Type B pancreatic cell (in vitro differentiated cells): Measurements from ENCODE around the gene NTM. TPM values are rescaled to one million over a fixed set of nuclear protein-coding genes. Genes with fewer than 3 reads are reported as not detected.

Source experiments
- DNase-seq: peaks from one replicate; pipeline ENCODE4 v3.0.0; 2021; ENCODE audit warnings: mixed read lengths; ENCODE audit not compliant: unreplicated experiment; ENCODE audit errors: extremely low spot score
- H3K27ac Mint-ChIP-seq: 2 replicates; pipeline ENCODE4 v1.8.0; 2021; ENCODE audit warnings: mild to moderate bottlenecking, mixed read lengths
- H3K27me3 Mint-ChIP-seq: 2 replicates; pipeline ENCODE4 v1.8.0; 2021; ENCODE audit warnings: mixed read lengths
- H3K36me3 Mint-ChIP-seq: 2 replicates; pipeline ENCODE4 v1.8.0; 2021; ENCODE audit warnings: mixed read lengths
- H3K4me1 Mint-ChIP-seq: one replicate; pipeline ENCODE4 v1.8.0; 2021; ENCODE audit warnings: mixed read lengths; ENCODE audit not compliant: unreplicated experiment
- H3K4me3 Mint-ChIP-seq: 2 replicates; pipeline ENCODE4 v1.8.0; 2021; ENCODE audit warnings: mild to moderate bottlenecking, mixed read lengths
- H3K9me3 Mint-ChIP-seq: 2 replicates; pipeline ENCODE4 v1.8.0; 2021; ENCODE audit warnings: mixed read lengths
- total RNA-seq: library from RNA; stranded (reverse); gene quantifications from 2 replicates; pipeline ENCODE4 v1.2.1, GENCODE V29; 2021; ENCODE audit warnings: low replicate concordance
- TF ChIP-seq, protein P1 (sequence below): fragments of 200-600 bp; sonication (generic); conservative IDR thresholded peaks from 2 replicates; pipeline ENCODE4 v1.5.0; 2021; ENCODE audit warnings: antibody characterized with exemption, mild to moderate bottlenecking

Gene NTM
- total RNA-seq, 1 donor from 2014 or later = 19.2 TPM

DNA sequence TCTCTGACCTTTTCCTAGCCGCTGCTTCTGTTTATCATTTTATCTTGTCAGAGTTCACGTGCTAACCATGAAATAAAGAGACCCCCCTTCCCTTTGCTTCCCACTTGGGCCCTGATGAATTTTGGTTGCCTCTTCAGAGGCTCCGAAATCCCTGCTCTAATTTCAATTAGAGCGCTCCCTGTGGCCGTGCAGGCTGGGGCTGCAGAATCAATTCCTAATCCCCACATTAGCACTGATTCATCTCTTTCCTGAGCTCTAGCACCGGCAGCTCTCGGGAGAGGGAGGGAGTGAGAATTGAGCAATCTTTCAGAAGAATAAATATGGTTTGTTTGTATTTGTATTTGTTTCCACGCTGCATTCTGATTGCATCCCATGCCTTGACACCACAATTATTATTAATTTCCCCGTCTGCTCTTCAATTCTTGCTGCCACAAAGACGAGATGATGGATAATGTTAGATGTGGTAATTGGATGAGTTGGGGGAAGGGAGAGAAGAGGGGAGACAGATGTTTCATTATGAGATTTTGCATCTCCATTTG, 76.9 kb downstream of the NTM start:
- Mint-ChIP-seq H3K27me3 (peaks cover 15% of the 10 kb centered on the region), H3K27ac (no peak overlapping the region), H3K36me3 (no peaks in the 10 kb centered on the region), H3K9me3 (no peaks in the 10 kb centered on the region), H3K4me1 (no peaks in the 10 kb centered on the region), H3K4me3 (no peak overlapping the region)
- no peak for DNase-seq
- TF ChIP-seq, protein P1, sequence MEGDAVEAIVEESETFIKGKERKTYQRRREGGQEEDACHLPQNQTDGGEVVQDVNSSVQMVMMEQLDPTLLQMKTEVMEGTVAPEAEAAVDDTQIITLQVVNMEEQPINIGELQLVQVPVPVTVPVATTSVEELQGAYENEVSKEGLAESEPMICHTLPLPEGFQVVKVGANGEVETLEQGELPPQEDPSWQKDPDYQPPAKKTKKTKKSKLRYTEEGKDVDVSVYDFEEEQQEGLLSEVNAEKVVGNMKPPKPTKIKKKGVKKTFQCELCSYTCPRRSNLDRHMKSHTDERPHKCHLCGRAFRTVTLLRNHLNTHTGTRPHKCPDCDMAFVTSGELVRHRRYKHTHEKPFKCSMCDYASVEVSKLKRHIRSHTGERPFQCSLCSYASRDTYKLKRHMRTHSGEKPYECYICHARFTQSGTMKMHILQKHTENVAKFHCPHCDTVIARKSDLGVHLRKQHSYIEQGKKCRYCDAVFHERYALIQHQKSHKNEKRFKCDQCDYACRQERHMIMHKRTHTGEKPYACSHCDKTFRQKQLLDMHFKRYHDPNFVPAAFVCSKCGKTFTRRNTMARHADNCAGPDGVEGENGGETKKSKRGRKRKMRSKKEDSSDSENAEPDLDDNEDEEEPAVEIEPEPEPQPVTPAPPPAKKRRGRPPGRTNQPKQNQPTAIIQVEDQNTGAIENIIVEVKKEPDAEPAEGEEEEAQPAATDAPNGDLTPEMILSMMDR = no peak

DNA sequence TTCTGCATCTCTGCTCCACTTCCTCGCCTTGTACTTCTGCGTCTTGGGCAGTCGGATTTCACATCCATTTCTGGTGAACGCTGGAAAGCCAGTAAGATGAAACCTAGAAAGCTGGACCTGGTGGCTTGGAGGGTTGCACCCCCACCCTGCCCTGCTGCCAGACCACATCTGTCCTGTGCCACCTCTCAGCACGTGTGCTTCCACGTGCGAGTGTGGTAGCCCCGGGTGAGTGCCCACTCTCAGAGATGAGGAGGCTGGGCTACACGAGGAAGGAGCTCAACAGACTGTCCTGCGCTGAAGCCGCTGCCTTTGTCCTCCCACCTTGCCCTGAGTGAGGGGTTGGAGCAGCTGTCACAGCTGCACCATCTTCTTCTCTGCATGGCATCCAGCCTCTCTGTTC, 77.5 kb downstream of the NTM start:
- H3K9me3 Mint-ChIP-seq = no peaks in the 10 kb centered on the region
- H3K4me1 Mint-ChIP-seq = no peaks in the 10 kb centered on the region
- no peak overlapping the region for H3K4me3 Mint-ChIP-seq
- TF ChIP-seq, protein P1 = no peak
- DNase-seq = no peak
- H3K27ac Mint-ChIP-seq = no peak overlapping the region
- H3K36me3 Mint-ChIP-seq = no peaks in the 10 kb centered on the region
- H3K27me3 Mint-ChIP-seq = peaks cover 15% of the 10 kb centered on the region

DNA sequence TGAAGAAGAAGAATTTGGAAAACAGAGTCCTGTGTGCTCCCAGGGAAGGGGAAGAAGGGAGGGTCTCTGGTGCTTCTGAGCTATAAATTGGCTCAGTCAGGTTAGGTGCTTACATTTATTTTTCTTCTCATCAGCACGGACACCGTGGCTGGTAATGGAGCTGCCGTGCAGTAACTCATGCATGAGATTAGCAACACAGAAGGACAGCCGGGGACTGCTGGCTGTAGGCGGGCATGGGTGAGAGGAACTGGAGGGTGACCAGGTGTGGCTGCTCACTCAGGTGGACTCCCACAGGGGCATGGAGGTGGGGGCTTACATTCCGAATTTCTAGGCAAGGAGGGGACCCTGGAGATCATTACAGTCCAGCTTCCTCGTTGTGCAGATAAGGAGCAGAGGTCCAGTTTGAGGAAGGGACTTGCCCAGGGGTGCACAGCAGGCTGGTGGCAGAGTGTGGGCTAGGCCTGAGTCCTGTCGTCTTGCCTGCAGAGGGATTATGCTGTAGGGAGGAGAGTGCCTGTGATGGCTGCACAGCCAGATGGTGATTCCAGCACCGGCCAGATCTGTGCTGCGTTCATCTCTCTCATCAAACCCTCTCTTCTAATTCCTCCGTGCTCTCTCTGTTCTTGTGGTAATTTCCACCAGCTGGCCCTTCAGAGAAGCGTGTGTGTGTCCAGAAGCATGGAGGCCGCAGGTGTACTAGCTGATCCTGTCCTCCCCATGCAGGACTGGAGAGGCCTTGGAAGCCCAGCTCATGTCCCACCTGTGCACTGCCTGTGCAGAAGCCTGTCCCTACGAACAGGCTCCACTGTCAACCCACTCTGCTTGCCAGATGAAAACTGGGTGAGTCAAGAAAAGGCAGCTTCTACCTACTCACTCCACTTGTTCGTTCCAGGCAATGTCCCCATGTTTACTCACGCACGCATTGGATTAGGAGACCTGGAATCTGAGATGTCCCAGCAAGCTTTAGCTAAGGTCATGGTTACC, 78.9 kb downstream of the NTM start:
- H3K9me3 Mint-ChIP-seq = no peaks in the 10 kb centered on the region
- no peak overlapping the region for H3K4me3 Mint-ChIP-seq
- no peaks in the 10 kb centered on the region for H3K36me3 Mint-ChIP-seq
- peaks cover 13% of the 10 kb centered on the region for H3K27me3 Mint-ChIP-seq
- H3K27ac Mint-ChIP-seq = no peak overlapping the region
- no peak for DNase-seq
- TF ChIP-seq, protein P1 = no peak
- H3K4me1 Mint-ChIP-seq = no peaks in the 10 kb centered on the region

DNA sequence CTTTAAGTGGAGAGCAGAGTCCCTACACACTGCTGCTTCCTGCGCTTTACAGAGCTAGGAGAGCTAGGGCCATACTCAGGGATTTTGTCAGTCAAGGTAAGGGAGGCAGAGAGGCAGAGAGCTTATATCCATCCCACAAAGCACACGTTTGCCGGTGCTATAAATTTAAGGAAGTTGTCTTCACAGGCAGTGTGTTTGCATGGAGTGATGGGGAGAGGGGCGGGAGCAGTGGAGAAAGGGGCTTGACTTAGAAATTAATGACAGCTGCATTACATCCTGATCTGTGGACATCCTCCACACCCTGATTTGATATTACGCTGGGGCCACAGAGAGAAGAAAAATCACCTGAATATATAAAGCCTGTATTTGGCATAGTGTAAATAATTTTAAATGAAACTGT, 84.1 kb downstream of the NTM start:
- DNase-seq = no peak
- no peaks in the 10 kb centered on the region for H3K9me3 Mint-ChIP-seq
- TF ChIP-seq, protein P1 = no peak
- no peak overlapping the region for H3K27ac Mint-ChIP-seq
- H3K4me1 Mint-ChIP-seq = no peaks in the 10 kb centered on the region
- H3K36me3 Mint-ChIP-seq = no peaks in the 10 kb centered on the region
- H3K4me3 Mint-ChIP-seq = no peak overlapping the region
- peaks cover 17% of the 10 kb centered on the region for H3K27me3 Mint-ChIP-seq

DNA sequence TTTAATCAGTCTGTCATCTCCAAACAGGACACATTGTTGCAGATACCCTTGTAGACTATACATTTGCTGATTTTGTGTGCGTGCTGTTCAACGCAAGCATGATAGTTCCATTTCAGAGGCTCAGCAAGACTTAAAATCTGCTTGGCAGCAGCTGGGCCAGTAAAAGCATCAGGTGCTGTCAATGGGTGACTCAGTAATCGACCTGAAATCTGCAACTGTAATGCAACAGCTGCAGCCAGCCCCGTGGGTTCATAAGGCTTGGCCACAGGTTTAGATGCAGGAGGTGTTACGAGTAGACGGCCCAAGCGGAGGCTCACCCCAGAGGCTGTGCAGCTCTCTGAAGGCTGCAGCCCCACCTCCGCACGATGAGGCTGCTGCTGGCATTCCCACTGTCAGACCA, 84.6 kb downstream of the NTM start:
- H3K4me3 Mint-ChIP-seq = no peak overlapping the region
- no peak for DNase-seq
- no peaks in the 10 kb centered on the region for H3K9me3 Mint-ChIP-seq
- H3K27me3 Mint-ChIP-seq = peaks cover 17% of the 10 kb centered on the region
- no peaks in the 10 kb centered on the region for H3K36me3 Mint-ChIP-seq
- H3K27ac Mint-ChIP-seq = no peak overlapping the region
- TF ChIP-seq, protein P1 = no peak
- H3K4me1 Mint-ChIP-seq = no peaks in the 10 kb centered on the region
